HK-2 (cell line): Measurements from ENCODE around the gene ACOXL.

ENCODE experiments used
- DNase-seq: peaks from one replicate; pipeline ENCODE4 v3.0.0-alpha.2; 2018; ENCODE audit not compliant: unreplicated experiment

The ACOXL gene

GRCh38 chr2:110755491-110756078 lies 23.2 kb downstream of the ACOXL start:
- no peak for DNase-seq

DNA sequence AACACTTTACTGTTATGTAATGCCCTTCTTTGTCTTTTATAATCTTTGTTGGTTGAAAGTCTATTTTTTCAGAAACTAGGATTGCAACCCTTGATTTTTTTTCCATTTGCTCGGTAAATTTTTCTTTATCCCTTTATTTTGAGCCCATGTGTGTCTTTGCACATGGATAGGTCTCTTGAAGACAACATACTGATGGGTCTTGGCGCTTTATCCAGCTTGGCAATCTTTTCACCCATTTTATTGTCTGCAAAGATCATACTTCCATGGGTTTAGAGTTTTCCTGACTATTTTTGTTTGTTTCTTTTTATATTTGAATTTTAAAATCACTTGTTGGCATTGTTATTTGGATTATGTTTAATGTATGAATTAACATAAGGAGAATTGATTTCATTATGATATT lies 27.0 kb downstream of the ACOXL start:
- DNase-seq, result no peak

GRCh38 chr2:110764931-110765330 lies 32.6 kb downstream of the ACOXL start:
- no peak for DNase-seq

- DNase-seq, result no peak
Measured at GRCh38 chr2:110766291-110766690, 33.9 kb downstream of the ACOXL start.

- no peak for DNase-seq
Measured at GRCh38 chr2:110768591-110768990, 36.2 kb downstream of the ACOXL start.

GRCh38 chr2:110770404-110770958 lies 38.1 kb downstream of the ACOXL start:
- DNase-seq, result no peak

GRCh38 chr2:110770959-110771431 lies 38.6 kb downstream of the ACOXL start:
- DNase-seq, result no peak

- DNase-seq, result no peak
Measured at GRCh38 chr2:110771547-110772382, 39.4 kb downstream of the ACOXL start.

GRCh38 chr2:110772383-110772755 lies 40.0 kb downstream of the ACOXL start:
- DNase-seq, result no peak

DNA sequence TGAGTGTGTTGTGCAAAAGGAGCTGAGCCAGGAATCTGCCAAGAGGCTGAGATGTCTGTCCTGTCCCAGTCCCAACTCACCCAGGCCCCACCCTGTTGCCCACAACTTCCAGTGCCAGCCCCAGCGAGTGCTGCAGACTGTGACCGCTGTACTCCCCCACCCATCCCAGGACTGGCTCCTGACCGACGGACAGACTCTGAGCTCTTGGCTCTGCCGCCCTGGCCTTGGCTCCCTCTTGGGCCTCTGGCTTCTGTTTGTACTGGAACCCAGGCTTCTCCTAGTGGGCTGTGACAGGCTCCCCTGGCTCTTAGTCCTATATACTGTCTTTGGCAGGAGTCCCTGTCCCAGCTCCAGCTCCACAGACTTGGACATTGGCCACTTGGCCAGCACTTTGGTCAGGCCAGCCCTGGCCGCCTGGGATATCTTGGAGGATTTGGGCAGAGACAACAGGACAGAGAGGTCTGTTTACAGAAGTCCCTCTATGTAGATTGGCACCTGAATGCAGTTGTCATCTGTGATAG lies 41.1 kb downstream of the ACOXL start:
- no peak for DNase-seq

DNA sequence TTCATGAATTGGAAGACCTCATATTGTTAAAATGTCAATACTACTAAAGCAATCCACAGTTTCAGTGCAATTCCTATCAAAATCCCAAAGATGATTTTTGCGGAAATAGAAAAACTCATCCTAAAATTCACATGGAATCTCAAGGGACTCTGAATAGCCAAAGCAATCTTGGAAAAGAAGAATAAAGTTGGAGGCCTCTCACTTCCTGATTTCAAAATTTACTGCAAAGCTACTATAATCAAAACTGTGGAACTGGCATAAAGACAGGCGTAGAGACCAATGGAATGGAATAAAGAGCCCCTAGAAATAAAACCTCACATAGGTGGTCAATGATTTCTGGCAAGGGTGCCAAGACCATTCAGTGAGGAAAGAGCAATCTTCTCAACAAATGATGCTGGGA lies 42.3 kb downstream of the ACOXL start:
- no peak for DNase-seq

GRCh38 chr2:110777531-110778311 lies 45.3 kb downstream of the ACOXL start:
- no peak for DNase-seq

GRCh38 chr2:110780461-110780860 lies 48.1 kb downstream of the ACOXL start:
- DNase-seq, result no peak

GRCh38 chr2:110783196-110783873 lies 51.0 kb downstream of the ACOXL start:
- no peak for DNase-seq

- DNase-seq, result no peak
Measured at GRCh38 chr2:110784047-110784631, 51.8 kb downstream of the ACOXL start.

DNA sequence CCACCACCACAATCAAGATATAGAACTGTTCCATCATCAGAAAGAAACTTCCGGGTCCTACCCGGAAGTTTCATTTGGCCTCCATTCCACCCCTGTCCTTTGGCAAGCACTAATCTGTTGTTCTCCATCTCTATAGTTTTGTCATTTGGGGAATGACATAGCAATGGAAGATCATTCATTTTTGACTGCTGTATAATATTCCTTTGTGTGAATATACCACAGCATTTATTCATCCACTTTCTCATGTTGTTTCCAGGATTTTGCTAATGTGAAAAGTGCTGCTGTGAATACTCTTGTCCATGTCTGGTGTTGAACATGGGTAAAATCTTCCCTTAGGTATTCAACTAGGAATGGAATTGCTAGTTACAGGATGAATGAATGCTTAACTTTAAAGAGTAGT lies 53.1 kb downstream of the ACOXL start:
- DNase-seq, result no peak

- DNase-seq, result no peak
Measured at GRCh38 chr2:110788976-110789375, 56.6 kb downstream of the ACOXL start.

GRCh38 chr2:110789706-110790105 lies 57.3 kb downstream of the ACOXL start:
- DNase-seq, result no peak

DNA sequence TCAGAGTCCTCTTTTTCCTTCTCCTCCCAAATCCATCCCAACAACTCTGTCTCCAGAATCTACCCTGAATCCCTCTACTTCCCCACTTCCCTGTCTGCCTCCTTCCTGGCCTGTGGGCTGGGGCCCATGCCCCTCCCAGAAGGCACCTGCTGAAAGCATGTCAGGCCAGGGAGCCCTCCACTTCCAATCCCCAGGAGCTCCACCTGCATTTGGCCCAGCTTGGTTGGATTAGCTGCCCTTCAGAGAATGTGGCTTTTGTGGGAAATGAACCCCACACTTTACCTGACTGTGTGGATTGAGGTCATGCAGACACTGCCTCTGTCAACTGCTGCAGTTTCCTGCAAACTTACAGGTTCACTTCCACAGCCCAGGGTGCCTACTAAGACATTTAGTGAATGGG lies 58.5 kb downstream of the ACOXL start:
- no peak for DNase-seq

GRCh38 chr2:110791435-110791834 lies 59.1 kb downstream of the ACOXL start:
- no peak for DNase-seq

DNA sequence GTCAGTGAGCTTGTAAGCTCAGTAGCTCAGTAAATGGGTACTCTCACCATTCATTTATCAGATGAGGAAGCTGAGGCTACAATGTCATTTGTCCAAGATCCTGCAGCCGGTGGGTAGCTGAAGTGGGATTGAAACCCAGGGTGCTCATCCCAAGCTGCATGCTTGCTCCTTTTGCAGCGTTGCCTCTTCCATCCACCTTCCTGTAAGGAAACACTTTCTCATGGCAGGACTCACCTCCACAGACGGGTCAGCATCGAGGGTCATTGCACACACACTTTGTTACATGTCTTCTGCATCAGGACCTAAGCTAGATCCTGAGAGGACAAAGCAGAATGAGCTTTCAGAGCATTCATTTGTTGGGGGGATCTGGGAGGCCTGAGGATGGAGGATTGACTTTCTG lies 60.7 kb downstream of the ACOXL start:
- DNase-seq, result no peak
